Measurements from ENCODE around the gene PPP4R3A.

The PPP4R3A gene

GRCh38 chr14:91464615-91465205 lies 45.4 kb downstream of the PPP4R3A start:
- DNase-seq (ENCODE audit: extremely low read depth, low read depth): no peak

GRCh38 chr14:91458612-91459011 lies 51.5 kb downstream of the PPP4R3A start:
- DNase-seq (ENCODE audit: extremely low read depth, low read depth): no peak
- TF ChIP-seq CTCF (IDR thresholded peaks at IDR 0.05; ENCODE audit: low read depth, low read length, missing control alignments): no peak

More at GRCh38 chr14:91464615-91465205, 45.4 kb downstream of the PPP4R3A start:
- no peak overlapping the region for H3K4me3 ChIP-seq (replicated peaks; ENCODE audit: low read depth, low read length)
- TF ChIP-seq CTCF (IDR thresholded peaks at IDR 0.05; ENCODE audit: low read depth, low read length, missing control alignments): no peak

DNA sequence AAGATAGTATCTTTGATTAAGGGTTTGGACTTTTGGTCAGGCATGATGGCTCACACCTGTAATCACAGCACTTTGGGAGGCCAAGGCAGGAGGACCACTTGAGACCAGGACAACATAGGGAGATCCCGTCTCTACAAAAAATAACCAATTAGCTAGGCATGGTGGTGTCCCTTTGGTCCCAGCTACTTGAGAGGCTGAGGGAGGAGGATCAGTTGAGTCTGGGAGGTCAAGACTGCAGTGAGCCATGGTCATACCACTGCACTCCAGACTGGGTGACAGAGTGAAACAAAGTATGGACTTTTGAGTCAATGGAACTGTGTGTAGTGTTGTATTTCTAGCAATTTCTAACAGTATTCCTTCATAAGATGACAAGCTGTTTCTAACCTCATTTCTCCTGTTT lies 53.8 kb downstream of the PPP4R3A start:
- no peak for DNase-seq (ENCODE audit: extremely low read depth, low read depth)
- no peak overlapping the region for H3K4me3 ChIP-seq (replicated peaks; ENCODE audit: low read depth, low read length)
- no peak for TF ChIP-seq CTCF (IDR thresholded peaks at IDR 0.05; ENCODE audit: low read depth, low read length, missing control alignments)

More at GRCh38 chr14:91458612-91459011, 51.5 kb downstream of the PPP4R3A start:
- H3K4me3 ChIP-seq (replicated peaks; ENCODE audit: low read depth, low read length): no peak overlapping the region

DNA sequence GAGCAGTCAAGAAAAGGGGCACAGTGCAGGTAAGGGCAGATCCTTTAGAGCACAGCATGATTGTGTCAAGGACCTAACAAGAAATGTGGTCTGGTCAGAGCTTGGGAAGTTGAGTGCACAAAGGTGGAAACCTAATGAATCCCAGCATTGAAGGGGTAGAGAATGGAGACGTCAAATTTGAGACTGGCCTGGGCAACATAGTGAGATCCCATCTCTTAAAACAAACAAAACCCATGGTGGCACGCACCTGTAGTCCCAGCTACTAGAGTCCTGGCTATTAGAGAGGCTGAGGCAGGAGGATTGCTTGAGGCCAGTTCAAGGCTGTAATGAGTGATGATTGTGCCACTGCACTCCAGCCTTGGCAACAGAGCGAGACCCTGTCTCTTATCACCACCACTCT lies 55.5 kb downstream of the PPP4R3A start:
- DNase-seq (ENCODE audit: extremely low read depth, low read depth): no peak
- no peak overlapping the region for H3K4me3 ChIP-seq (replicated peaks; ENCODE audit: low read depth, low read length)
- TF ChIP-seq CTCF (IDR thresholded peaks at IDR 0.05; ENCODE audit: low read depth, low read length, missing control alignments): no peak

DNA sequence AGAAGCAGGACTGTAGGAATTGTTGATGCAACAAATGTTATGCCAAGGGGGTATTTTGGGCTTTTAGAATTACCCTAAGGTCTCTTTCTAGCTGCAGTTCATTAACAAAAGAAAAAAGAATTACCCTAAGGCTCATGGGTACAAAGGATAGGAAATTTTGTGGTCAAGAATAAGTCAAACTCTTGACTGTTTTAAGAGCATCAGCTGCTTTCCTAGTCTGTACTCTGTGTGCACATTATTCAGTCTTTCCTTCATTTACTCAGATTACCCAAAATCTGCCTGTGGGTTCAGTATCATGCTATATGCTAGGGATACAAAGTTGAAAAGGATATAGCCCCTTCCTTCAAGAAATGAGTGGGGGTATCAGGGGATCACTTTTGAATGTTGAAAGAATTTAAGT lies 56.0 kb downstream of the PPP4R3A start:
- H3K4me3 ChIP-seq (replicated peaks; ENCODE audit: low read depth, low read length): no peak overlapping the region
- no peak for TF ChIP-seq CTCF (IDR thresholded peaks at IDR 0.05; ENCODE audit: low read depth, low read length, missing control alignments)
- no peak for DNase-seq (ENCODE audit: extremely low read depth, low read depth)

DNA sequence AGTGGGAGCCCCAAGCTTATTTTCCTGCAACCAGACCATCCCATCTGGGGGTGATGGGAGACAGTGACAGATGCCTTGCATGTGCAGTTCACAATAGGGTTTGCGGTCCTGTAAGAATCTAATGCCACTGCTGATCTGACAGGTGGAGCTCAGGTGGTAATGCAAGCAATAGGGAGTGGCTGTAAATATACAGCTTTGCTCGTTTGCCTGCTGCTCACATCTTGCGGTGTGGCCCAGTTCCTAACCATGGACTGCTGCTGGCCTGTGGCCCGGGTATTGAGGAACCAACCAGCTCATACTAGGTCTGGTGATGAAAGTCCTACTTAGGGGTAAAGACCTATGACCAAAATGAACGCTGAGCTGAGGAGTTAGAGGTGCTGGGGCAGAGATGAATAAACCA lies 56.4 kb downstream of the PPP4R3A start:
- TF ChIP-seq CTCF (IDR thresholded peaks at IDR 0.05; ENCODE audit: low read depth, low read length, missing control alignments): no peak
- DNase-seq (ENCODE audit: extremely low read depth, low read depth): no peak
- no peak overlapping the region for H3K4me3 ChIP-seq (replicated peaks; ENCODE audit: low read depth, low read length)

All from HFF-Myc (cell line).